Testis (tissue), 3 donors: ENCODE measurements around the gene NEU2. TPM values are rescaled to one million over a fixed set of nuclear protein-coding genes. Genes with fewer than 3 reads are reported as not detected.

Source experiments
- DNase-seq: peaks from one replicate; pipeline ENCODE4 v3.0.0-alpha.2; 2019
- H3K27ac ChIP-seq, 2 donors: fragments of 200-600 bp; sonication (generic); one replicate each; pipeline ENCODE4 v1.5.1; 2019
- H3K27me3 ChIP-seq: fragments of 200-600 bp; sonication (generic); one replicate; pipeline ENCODE4 v1.5.1; 2019
- H3K36me3 ChIP-seq: fragments of 200-600 bp; sonication (generic); one replicate; pipeline ENCODE4 v1.5.1; 2017; ENCODE audit warnings: low read depth; ENCODE audit errors: missing control alignments
- H3K4me1 ChIP-seq: fragments of 200-600 bp; sonication (generic); one replicate; pipeline ENCODE4 v1.5.1; 2019
- H3K4me3 ChIP-seq, 2 donors: fragments of 200-600 bp; sonication (generic); one replicate each; pipeline ENCODE4 v1.5.1; 2017 to 2019
- H3K9me3 ChIP-seq: fragments of 200-600 bp; sonication (generic); one replicate; pipeline ENCODE4 v1.5.1; 2017
- CTCF ChIP-seq, 3 experiments: fragments of 450-650 bp in 2 of 3; fragments of 200-600 bp in 1 of 3; sonication (generic) in 1 of 3; IDR thresholded peaks; one replicate each; pipeline ENCODE4 v1.5.1; 2016 to 2019; ENCODE audit warnings: antibody characterized with exemption in 3 of 3, mild to moderate bottlenecking in 2 of 3, moderate library complexity in 1 of 3
- POLR2A ChIP-seq: fragments of 450-650 bp; IDR thresholded peaks from one replicate; pipeline ENCODE4 v1.6.1; 2017; ENCODE audit warnings: antibody characterized with exemption, mild to moderate bottlenecking, moderate library complexity
- WGBS, 2 donors: methylation state at CpG; one replicate each; pipeline ENCODE4 v1.1.5; 2018; 5-methylcytosine and 5-hydroxymethylcytosine counted together
- intact Hi-C: fragments of 100-400 bp; cut with DNase I; formaldehyde crosslinking; loops from one replicate; pipeline ENCODE4 v1.15.1; 2023; ENCODE audit warnings: low total_unique reads
- polyA plus RNA-seq: library from polyadenylated mRNA; stranded (reverse); fragments of 350-450 nt; fragmentation: Illumina TruSeq; extraction: RNeasy Lipid Tissue Mini Kit (QIAGEN cat#74804); gene quantifications from one replicate; pipeline ENCODE4 v1.2.3, GENCODE V29; 2014; ENCODE audit warnings: low read depth, low replicate concordance; ENCODE audit not compliant: insufficient read depth
- total RNA-seq, 2 donors: library from RNA; depleted of rRNA; stranded (reverse); fragments of >200 nt; gene quantifications; one replicate each; pipeline ENCODE4 v1.2.3, GENCODE V29; 2016

The NEU2 gene
- total and polyA plus RNA-seq, 3 donors from 2014 or later = not detected

DNA sequence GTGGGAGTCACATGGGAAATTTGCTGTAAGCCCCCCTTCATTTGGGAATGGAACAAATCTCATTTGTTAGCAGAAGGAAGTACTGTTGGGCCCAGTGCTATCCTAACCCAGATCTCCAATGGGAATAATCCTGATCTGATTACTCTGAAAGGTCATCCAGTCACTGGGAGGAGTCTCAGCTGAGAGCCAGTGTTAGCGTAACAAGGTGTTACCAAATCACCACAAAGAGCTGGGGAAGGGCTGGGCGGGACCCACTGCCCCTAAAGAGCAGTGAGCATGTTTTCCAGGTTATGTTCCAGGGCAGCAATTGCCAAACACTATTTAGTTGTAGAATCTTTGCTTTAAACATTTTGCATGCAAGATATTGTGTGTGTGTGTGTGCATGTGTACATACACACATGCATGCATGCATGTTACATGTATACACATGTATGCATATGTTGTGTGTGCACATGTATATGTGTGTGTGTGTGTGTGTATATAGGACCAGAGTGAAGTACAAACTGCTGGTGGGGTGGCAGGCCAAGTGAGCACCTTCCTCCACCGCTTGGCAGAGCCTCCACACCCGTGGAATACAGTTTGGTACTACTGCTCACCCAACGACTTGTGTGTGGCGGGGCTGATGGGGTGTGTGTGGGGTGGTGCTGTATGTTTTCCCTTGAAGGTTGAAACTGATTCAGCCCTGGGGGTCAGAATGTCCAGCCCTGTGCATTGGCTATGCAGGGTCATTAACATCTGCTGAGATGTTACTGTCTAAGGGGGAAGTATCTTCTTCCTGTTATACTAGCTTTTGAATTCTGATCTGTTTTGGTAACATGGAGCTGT, 42.9 kb downstream of the NEU2 start:
- intact Hi-C loops = no loop called here
- 61 to 74% methylated on average over 6 of the region's 6 CpGs for WGBS, 2 donors

DNA sequence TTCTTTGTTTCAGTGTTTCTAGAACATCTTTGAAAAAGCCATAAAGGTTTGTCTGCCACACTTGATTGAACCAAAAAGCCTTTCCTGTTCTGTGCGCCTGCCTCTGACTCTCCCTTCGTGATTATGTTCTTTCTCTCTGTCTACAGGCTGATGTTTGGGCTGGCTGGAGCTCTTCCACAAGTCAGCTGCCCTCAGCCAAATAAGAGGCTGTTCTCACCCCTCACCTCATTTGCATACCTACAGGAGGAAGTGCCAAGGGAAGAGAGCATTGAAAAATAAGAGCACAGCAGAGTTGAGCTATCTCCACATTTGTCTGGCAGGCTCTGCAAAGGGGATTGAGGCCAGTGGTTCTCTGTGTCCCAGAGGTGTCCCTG, 43.5 kb downstream of the NEU2 start:
- Histone ChIP-seq H3K9me3 (no peaks in the 10 kb centered on the region), H3K4me1 (peaks cover 4% of the 10 kb centered on the region), H3K4me3 (no peak overlapping the region), H3K27me3 (no peaks in the 10 kb centered on the region), H3K27ac (no peak overlapping the region), H3K36me3 (no peaks in the 10 kb centered on the region)
- DNase-seq = no peak
- WGBS, 2 donors = 21 to 41% methylated on average over 2 of the region's 2 CpGs
- no peak for TF ChIP-seq CTCF (IDR thresholded peaks at IDR 0.05)
- no peak for TF ChIP-seq POLR2A
- intact Hi-C loops = no loop called here

More for the DNA sequence above, 42.9 kb downstream of the NEU2 start:
- Histone ChIP-seq H3K27ac (no peak overlapping the region), H3K4me3 (no peak overlapping the region), H3K36me3 (no peaks in the 10 kb centered on the region), H3K4me1 (peaks cover 4% of the 10 kb centered on the region), H3K27me3 (no peaks in the 10 kb centered on the region), H3K9me3 (no peaks in the 10 kb centered on the region)
- DNase-seq = no peak
- TF ChIP-seq CTCF (IDR thresholded peaks at IDR 0.05) (no peak), POLR2A (no peak)

DNA sequence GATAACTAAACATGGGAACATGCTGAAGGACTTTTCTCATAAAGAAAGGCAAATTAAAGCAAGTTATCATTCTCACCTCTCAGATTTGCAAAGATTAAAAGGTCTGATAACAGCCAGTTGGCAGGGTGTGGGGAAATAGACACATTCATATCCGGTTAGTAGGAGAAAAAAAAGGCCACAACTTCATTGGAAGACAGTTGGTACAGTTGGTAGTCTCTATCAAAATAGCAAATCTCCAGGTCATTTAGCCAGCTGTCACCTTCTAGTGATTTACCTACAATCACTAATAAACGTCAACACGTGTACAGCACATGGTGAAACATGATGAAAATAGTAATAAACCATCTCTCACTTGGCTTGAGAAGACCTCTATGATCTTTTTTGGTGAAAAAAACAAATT, 44.3 kb downstream of the NEU2 start:
- no peaks in the 10 kb centered on the region for H3K36me3 ChIP-seq
- intact Hi-C loops = no loop called here
- 71 to 73% methylated on average over 3 of the region's 3 CpGs for WGBS, 2 donors
- TF ChIP-seq POLR2A (no peak), CTCF (IDR thresholded peaks at IDR 0.05) (no peak)
- H3K4me3 ChIP-seq = no peak overlapping the region
- no peak overlapping the region for H3K27ac ChIP-seq
- peaks cover 4% of the 10 kb centered on the region for H3K4me1 ChIP-seq
- H3K9me3 ChIP-seq = no peaks in the 10 kb centered on the region
- no peaks in the 10 kb centered on the region for H3K27me3 ChIP-seq
- no peak for DNase-seq

DNA sequence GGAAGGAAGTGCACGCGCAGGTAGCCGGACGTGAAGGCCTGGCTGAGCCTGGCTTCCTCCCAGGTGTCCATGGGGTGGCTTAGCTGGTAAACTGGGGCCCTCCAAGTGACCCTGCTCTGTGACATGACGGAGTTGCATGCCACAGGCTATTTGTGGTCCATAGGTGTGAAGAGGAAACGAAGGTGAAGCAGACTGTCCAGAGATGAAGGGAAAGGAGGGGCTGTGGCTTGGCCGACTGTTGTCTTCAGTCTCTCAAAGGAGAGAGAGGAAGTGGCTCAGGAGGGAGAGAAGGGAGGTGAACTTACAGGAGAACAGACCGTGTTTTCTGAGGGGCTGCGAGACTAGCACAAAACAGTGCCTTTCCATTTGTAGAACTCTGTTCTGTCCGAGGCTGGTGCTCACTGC, 47.0 kb downstream of the NEU2 start:
- H3K9me3 ChIP-seq = no peaks in the 10 kb centered on the region
- H3K27ac ChIP-seq = no peak overlapping the region
- WGBS, 2 donors = 71 to 75% methylated on average over 10 of the region's 10 CpGs
- peaks cover 4% of the 10 kb centered on the region for H3K4me1 ChIP-seq
- no peak for TF ChIP-seq CTCF (IDR thresholded peaks at IDR 0.05)
- no peak for TF ChIP-seq POLR2A
- H3K36me3 ChIP-seq = no peaks in the 10 kb centered on the region
- H3K4me3 ChIP-seq = no peak overlapping the region
- DNase-seq = no peak
- intact Hi-C loops = no loop called here
- H3K27me3 ChIP-seq = no peaks in the 10 kb centered on the region
